Measurements from ENCODE around the gene HECA. TPM values are rescaled to one million over a fixed set of nuclear protein-coding genes. Genes with fewer than 3 reads are reported as not detected.

HECA gene, protein sequence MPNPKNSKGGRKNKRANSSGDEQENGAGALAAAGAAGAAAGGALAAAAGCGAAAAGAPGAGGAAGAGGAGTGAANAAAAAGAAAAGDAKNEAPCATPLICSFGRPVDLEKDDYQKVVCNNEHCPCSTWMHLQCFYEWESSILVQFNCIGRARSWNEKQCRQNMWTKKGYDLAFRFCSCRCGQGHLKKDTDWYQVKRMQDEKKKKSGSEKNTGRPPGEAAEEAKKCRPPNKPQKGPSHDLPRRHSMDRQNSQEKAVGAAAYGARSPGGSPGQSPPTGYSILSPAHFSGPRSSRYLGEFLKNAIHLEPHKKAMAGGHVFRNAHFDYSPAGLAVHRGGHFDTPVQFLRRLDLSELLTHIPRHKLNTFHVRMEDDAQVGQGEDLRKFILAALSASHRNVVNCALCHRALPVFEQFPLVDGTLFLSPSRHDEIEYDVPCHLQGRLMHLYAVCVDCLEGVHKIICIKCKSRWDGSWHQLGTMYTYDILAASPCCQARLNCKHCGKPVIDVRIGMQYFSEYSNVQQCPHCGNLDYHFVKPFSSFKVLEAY
- 2.0 TPM for polyA plus RNA-seq (2012; ENCODE audit: missing spikeins)

DNA sequence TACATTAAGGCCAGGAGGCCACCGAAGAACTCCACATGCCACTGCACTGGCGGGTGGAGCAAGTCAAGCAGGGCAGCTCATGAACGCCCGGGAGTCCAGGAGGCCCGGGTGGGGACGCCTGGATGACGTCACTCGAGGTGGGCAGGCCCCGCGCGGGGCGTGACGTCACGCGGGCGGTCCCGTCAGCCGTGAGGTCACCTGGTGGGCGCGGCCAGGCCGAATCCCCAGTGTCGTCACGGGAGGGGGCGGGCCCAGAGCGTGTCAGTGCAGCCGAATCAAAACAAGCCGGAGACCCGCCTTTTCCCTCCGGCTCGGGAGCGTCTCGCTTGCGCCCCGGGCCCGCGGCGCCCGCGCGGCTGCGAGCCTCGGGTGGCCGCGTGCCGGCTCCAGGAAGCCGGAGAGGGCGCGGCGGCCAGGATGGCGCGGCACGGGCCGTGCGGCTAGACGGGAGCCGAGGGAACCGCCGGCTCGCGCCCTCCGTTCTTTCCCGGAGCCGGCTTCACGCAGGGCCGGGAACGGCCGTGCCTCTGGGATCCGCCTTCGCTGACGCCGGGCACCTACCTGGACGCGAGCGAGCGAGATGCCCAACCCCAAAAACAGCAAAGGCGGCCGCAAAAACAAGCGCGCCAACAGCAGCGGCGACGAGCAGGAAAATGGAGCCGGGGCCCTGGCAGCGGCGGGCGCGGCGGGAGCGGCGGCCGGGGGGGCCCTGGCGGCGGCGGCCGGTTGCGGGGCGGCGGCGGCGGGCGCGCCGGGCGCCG is at the start of gene HECA:
HECA (plus strand) TSS at position 264 of the 761 bp plus-strand sequence; CDS start at position 581, 317 bp downstream.
- TF ChIP-seq TAF1 (IDR thresholded peaks at IDR 0.05; ENCODE audit: borderline replicate concordance, low read depth, low read length) = no peak
- no peak for TF ChIP-seq POLR2AphosphoS5 (IDR thresholded peaks at IDR 0.05; ENCODE audit: low read depth, low read length)
- no peak for TF ChIP-seq POLR2A (IDR thresholded peaks at IDR 0.05; ENCODE audit: low read depth, low read length)
- FAIRE-seq (peak; percentile 96), DNase-seq (ENCODE audit: insufficient read length) (peak; percentile 77)

DNA sequence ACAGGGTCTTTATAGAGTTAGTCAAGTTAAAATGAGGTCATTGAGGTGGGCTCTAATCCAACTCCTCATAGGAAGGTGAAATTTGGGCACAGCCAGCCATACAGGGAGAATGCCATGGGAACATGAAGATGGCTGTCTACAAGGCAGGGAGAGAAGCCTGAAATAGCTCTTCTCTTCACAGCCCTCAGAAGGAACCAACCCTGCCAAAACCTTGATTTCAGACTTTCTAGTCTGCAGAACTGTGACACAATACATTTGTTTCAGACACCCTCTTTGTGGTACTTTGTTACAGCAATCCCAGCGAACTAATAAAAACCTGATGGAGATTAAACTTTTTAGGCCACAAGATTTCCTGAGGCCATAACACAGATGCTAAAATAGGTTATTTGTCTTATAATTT is 43.1 kb upstream of the HECA start:
- no peak for FAIRE-seq
- no peak for DNase-seq (ENCODE audit: insufficient read length)
- TF ChIP-seq POLR2AphosphoS5 (IDR thresholded peaks at IDR 0.05; ENCODE audit: low read depth, low read length) (no peak), POLR2A (IDR thresholded peaks at IDR 0.05; ENCODE audit: low read depth, low read length) (no peak), TAF1 (IDR thresholded peaks at IDR 0.05; ENCODE audit: borderline replicate concordance, low read depth, low read length) (no peak)

DNA sequence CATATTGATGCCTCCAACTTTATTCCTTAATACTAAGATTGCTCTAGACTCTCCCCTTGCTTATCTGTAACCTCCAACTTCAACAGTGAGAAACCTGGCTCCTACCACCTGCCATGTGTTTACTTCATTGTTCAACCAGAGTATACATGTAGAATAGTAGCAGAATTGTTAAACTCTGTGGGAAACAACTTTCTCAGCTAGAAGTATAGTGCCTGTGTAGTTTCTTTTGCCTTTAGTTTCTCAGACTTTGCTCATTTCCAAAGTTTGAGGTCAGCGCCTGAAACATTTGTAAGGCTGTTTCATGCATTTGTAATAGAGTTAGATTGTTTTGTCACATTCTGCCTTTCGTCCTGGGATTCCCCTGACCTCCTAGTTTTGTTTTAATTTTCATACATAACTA is 34.9 kb upstream of the HECA start:
- DNase-seq (ENCODE audit: insufficient read length) (peak; percentile 12), FAIRE-seq (peak; percentile 58)
- no peak for TF ChIP-seq POLR2AphosphoS5 (IDR thresholded peaks at IDR 0.05; ENCODE audit: low read depth, low read length)
- TF ChIP-seq POLR2A (IDR thresholded peaks at IDR 0.05; ENCODE audit: low read depth, low read length) = no peak

DNA sequence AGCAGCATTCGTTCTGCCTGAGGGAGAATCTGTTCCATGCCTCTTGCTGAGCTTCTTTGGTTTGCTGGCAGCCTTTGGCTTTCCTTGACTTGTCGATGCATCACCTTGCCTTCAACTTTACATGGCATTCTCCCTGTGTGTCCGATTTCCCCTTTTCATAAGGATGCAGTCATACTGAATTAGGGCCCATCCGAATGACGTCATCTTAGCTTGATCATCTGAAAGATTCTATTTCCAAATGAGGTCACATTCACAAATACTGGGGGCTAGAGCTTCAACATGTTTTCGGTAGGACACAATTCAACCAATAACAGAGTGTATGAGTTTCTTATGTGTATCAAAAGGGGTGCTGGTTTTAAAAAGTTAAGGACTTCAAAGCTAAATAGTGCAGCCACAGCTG is 27.8 kb upstream of the HECA start:
- no peak for FAIRE-seq
- DNase-seq (ENCODE audit: insufficient read length) = no peak
- TF ChIP-seq TAF1 (IDR thresholded peaks at IDR 0.05; ENCODE audit: borderline replicate concordance, low read depth, low read length) (no peak), POLR2A (IDR thresholded peaks at IDR 0.05; ENCODE audit: low read depth, low read length) (no peak), POLR2AphosphoS5 (IDR thresholded peaks at IDR 0.05; ENCODE audit: low read depth, low read length) (no peak)

DNA sequence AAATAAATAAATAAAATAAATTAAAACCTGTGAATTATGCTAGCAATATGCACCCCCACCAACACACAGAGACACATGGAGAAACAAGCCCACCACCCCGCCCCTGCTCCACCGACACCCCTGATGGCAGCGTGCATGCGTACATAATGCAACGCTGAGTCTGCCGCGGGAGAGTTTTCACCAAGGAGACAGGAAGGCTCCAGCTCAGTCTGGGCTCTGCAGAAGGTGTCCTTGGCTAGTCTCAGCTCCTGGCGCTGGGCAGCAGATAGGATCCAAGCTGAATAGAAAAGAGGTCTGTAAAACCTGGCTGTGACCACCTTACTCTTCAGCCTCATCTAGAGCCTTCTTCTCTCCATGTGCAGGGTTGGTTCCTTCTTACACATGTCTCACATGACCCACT is 26.5 kb upstream of the HECA start:
- FAIRE-seq = no peak
- TF ChIP-seq POLR2AphosphoS5 (IDR thresholded peaks at IDR 0.05; ENCODE audit: low read depth, low read length) (no peak), TAF1 (IDR thresholded peaks at IDR 0.05; ENCODE audit: borderline replicate concordance, low read depth, low read length) (no peak), POLR2A (IDR thresholded peaks at IDR 0.05; ENCODE audit: low read depth, low read length) (no peak)
- DNase-seq (ENCODE audit: insufficient read length) = no peak

DNA sequence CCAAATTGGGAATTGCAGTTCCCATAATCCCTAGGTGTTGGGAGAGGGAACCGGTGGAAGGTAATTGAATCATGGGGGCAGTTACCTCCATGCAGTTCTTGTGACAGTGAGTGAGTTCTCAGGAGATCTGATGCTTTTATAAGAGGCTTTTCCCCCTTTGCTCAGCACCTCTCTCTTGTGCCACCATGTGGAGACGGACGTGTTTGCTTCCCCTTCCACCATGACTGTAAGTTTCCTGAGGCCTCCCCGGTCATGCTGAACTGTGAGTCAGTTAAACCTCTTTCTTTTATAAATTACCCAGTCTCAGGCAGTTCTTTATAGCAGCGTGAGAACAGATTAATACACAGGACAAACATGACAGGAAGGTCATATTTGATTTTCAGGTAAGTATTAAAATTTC is 25.3 kb upstream of the HECA start:
- TF ChIP-seq TAF1 (IDR thresholded peaks at IDR 0.05; ENCODE audit: borderline replicate concordance, low read depth, low read length) (no peak), POLR2AphosphoS5 (IDR thresholded peaks at IDR 0.05; ENCODE audit: low read depth, low read length) (no peak), POLR2A (IDR thresholded peaks at IDR 0.05; ENCODE audit: low read depth, low read length) (no peak)
- DNase-seq (ENCODE audit: insufficient read length) = no peak
- peak; percentile 90 for FAIRE-seq

DNA sequence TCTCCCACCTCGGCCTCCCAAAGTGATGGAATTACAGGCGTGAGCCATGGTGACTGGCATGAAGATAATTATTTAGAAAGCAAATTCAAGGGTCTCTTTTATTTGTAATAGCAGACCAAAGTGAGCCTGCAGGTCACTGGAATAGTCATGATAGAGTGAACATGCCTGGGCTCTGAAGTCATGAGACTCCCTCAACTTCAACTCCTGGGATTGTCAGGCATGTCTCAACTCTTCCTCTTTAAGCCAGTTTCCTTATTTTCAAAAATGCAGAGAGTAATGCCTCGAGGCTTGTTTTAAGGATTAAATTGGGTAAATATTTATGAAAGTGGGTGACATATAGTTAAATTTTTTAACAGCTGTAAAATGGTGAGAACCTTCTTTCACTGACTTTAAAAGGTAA is 22.7 kb upstream of the HECA start:
- TF ChIP-seq TAF1 (IDR thresholded peaks at IDR 0.05; ENCODE audit: borderline replicate concordance, low read depth, low read length) (no peak), POLR2A (IDR thresholded peaks at IDR 0.05; ENCODE audit: low read depth, low read length) (no peak), POLR2AphosphoS5 (IDR thresholded peaks at IDR 0.05; ENCODE audit: low read depth, low read length) (no peak)
- FAIRE-seq (no peak), DNase-seq (ENCODE audit: insufficient read length) (no peak)

DNA sequence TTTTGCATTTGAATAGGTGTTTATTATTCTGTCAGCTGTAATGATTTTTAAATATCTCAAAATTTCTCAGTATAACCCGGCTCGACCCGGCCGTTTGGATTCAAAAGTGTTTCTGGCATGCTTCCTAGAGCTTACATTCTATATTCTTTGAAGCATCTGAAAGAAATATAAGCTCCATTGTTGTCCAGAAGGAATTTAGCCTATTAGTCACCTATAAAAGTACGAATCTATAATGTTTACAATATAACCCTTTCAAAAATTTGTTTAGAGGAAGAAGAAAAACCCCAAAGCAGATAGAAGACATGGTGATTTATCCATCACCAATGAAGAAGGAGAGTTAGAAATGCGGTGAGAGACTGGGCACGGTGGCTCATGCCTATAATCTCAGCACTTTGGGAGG is 22.3 kb upstream of the HECA start:
- TF ChIP-seq POLR2AphosphoS5 (IDR thresholded peaks at IDR 0.05; ENCODE audit: low read depth, low read length) (no peak), POLR2A (IDR thresholded peaks at IDR 0.05; ENCODE audit: low read depth, low read length) (no peak), TAF1 (IDR thresholded peaks at IDR 0.05; ENCODE audit: borderline replicate concordance, low read depth, low read length) (no peak)
- FAIRE-seq (no peak), DNase-seq (ENCODE audit: insufficient read length) (no peak)

DNA sequence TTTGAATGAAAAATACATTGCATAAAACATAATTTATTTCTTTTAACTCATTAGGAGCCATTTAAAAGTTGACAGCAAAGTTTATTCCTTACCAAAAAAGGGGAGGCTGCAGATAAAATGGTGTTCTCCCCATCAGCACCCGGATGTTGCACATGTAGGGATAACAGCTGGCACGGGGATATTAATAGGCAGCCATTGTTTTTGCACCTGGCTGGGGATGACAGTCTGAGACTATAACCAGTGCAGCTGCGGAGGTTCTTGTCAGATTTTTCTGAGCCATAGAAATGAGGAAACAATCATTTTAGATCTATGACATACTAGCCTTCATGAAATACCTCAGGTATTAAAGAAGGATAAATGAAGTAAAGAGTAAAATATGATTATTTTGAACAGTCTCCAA is 20.1 kb upstream of the HECA start:
- FAIRE-seq (no peak), DNase-seq (ENCODE audit: insufficient read length) (no peak)
- TF ChIP-seq POLR2AphosphoS5 (IDR thresholded peaks at IDR 0.05; ENCODE audit: low read depth, low read length) (no peak), TAF1 (IDR thresholded peaks at IDR 0.05; ENCODE audit: borderline replicate concordance, low read depth, low read length) (no peak), POLR2A (IDR thresholded peaks at IDR 0.05; ENCODE audit: low read depth, low read length) (no peak)

DNA sequence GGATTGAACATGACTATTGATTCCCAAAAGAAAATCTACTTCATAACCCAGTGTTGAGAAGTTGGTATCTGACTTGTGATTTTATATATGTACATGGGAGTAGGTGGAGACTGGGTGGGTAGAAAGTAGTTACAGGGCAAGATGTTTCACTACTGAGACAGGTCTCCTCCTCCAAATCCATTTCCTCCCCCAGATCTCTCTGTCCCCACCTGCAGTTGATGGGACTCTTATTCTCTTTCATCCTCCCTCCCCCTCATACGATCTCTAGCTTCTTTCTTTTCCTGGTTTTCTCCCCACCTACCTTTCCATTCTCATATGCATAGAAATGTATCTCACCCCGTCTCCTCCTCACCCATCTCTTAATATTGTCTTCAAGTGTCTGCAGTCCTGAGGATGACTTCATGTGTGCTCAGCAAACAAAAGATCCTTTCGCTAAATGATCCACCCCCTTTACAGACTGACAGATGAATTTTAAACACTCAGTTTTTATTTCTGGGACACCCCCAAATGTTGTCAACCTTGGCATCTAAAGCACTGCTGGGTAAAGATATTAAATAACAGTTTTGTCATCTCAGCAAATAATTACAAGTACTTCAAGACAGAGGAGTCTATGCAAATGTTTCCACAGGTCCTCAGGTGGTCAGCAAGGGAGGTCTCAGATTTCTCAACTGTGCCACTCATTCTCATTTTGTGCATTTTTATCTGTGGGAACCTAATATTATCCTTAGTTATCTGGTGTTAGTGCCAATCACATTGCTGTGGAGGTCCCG is 18.7 kb upstream of the HECA start:
- DNase-seq (ENCODE audit: insufficient read length) = no peak
- FAIRE-seq = no peak
- no peak for TF ChIP-seq POLR2A (IDR thresholded peaks at IDR 0.05; ENCODE audit: low read depth, low read length)
- TF ChIP-seq POLR2AphosphoS5 (IDR thresholded peaks at IDR 0.05; ENCODE audit: low read depth, low read length) = no peak
- TF ChIP-seq TAF1 (IDR thresholded peaks at IDR 0.05; ENCODE audit: borderline replicate concordance, low read depth, low read length) = no peak

DNA sequence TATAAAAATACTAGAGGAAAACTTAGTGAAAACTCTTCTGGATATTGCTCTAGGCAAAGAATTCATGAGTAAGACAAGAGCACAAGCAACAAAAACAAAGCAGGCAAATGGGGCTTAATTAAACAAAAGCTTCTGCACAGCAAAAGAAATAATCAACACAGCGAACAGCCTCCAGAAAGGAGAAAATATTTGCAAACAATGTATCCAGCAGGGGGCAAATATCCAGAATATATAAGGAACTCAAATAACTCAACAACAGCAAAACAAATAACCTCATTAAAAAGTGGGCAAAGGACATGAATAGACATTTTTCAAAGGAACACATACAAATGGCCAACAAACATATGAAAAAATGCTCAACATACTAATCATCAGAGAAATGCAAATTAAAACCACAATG is 17.1 kb upstream of the HECA start:
- no peak for FAIRE-seq
- no peak for TF ChIP-seq POLR2A (IDR thresholded peaks at IDR 0.05; ENCODE audit: low read depth, low read length)
- TF ChIP-seq POLR2AphosphoS5 (IDR thresholded peaks at IDR 0.05; ENCODE audit: low read depth, low read length) = no peak
- TF ChIP-seq TAF1 (IDR thresholded peaks at IDR 0.05; ENCODE audit: borderline replicate concordance, low read depth, low read length) = no peak

More for the DNA sequence above, 17.1 kb upstream of the HECA start:
- DNase-seq (ENCODE audit: insufficient read length) = no peak
